ENCODE results near the gene FPGS. TPM values are rescaled to one million over a fixed set of nuclear protein-coding genes. Genes with fewer than 3 reads are reported as not detected.

The FPGS gene
- total and polyA plus RNA-seq, 2 of the 4 experiments (the other 2 are of a cell fraction): 43.9 to 75.7 TPM

GRCh38 chr9:127847833-127848755, 45.4 kb downstream of the FPGS start:
- DNase-seq: no peak
- Histone ChIP-seq H3K56ac (ENCODE audit: extremely low read depth, insufficient read depth, low read length) (no peak overlapping the region), H3K4me2 (ENCODE audit: low read depth, low read length) (no peak overlapping the region), H3K27me3 (ENCODE audit: control insufficient read depth, insufficient read depth, low read length) (no peaks in the 10 kb centered on the region), H2AK5ac (ENCODE audit: low read depth, low read length) (no peak overlapping the region), H3K36me3 (ENCODE audit: control insufficient read depth, insufficient read depth, low read length) (peaks cover 23% of the 10 kb centered on the region), H3K79me1 (ENCODE audit: low read depth in 1 of 2, low read length in 2 of 2) (peaks cover 35 to 81% of the 10 kb centered on the region in 2 experiments), H2AFZ (replicated peaks; ENCODE audit: low read length, poor library complexity) (no peak overlapping the region), H3K4me1 (ENCODE audit: control insufficient read depth, insufficient read depth, low read length) (peaks cover 24% of the 10 kb centered on the region), H3K23ac (ENCODE audit: low read depth, low read length) (no peak overlapping the region), H3K27ac (ENCODE audit: insufficient read depth, low read length) (no peak overlapping the region), H2BK20ac (ENCODE audit: low read depth, low read length) (no peak overlapping the region), H4K91ac (ENCODE audit: insufficient read depth, low read depth, low read length) (no peak overlapping the region), H3K4ac (ENCODE audit: low read depth, low read length) (no peak overlapping the region), H2BK120ac (ENCODE audit: low read depth, low read length) (no peak overlapping the region), H3K9me3 (ENCODE audit: control insufficient read depth, insufficient read depth, low read length) (peaks cover 10% of the 10 kb centered on the region), H2BK15ac (ENCODE audit: low read depth, low read length) (no peak overlapping the region), H3K14ac (replicated peaks; ENCODE audit: low read depth, low read length) (no peak overlapping the region), H4K8ac (ENCODE audit: low read depth in 2 of 2, low read length in 2 of 2) (no peak overlapping the region), H2AK9ac (replicated peaks; ENCODE audit: low read depth, low read length, poor library complexity) (no peak overlapping the region), H3K9me1 (ENCODE audit: insufficient read depth, low read length) (peaks cover 18% of the 10 kb centered on the region), H3K18ac (ENCODE audit: low read depth, low read length) (no peak overlapping the region), H4K20me1 (ENCODE audit: insufficient read depth, low read length) (0 out of 2 replicates have a peak, but pooled peaks cover 3% of the 10 kb centered on the region), H3K9ac (ENCODE audit: low read depth, low read length) (no peak overlapping the region), H2BK5ac (ENCODE audit: low read depth, low read length, poor library complexity, severe bottlenecking) (no peak overlapping the region), H4K5ac (ENCODE audit: low read depth, low read length) (no peak overlapping the region), H3K4me3 (ENCODE audit: insufficient read depth, low read depth, low read length) (no peak overlapping the region)
- ATAC-seq (ENCODE audit: low read depth): no peak
- ChIA-PET POLR2A (ENCODE audit: unreplicated experiment) (no interaction called here), CTCF (no interaction called here)
- 70% methylated on average over 2 of the region's 12 CpGs; no CpG with 5 or more reads in 1 of the 2 experiments for WGBS, 2 experiments (ENCODE audit: extremely low coverage in 2 of 2, insufficient read length in 1 of 2)
- dilution Hi-C loops (cut with HindIII; ENCODE audit: low sequenced_read_pairs, unreplicated experiment): no loop called here
- no TSS peak for BruUV-seq (replicated peaks)
- intact Hi-C loops (cut with micrococcal nuclease): no loop called here
- in situ Hi-C loops (cut with MboI; ENCODE audit: low sequenced_read_pairs): no loop called here
- TF ChIP-seq CHD1 (IDR thresholded peaks at IDR 0.05; ENCODE audit: low read depth, low read length) (no peak), USF2 (IDR thresholded peaks at IDR 0.05; ENCODE audit: low read depth, low read length) (no peak), NFE2L2 (IDR thresholded peaks at IDR 0.05; ENCODE audit: low read depth, low read length) (no peak), MAFK (IDR thresholded peaks at IDR 0.05; ENCODE audit: low read depth, low read length) (no peak), RCOR1 (IDR thresholded peaks at IDR 0.05; ENCODE audit: insufficient replicate concordance, low read length) (no peak), FOS (IDR thresholded peaks at IDR 0.05; ENCODE audit: low read depth, low read length) (no peak), BHLHE40 (IDR thresholded peaks at IDR 0.05; ENCODE audit: low read depth, low read length) (no peak), CEBPB (IDR thresholded peaks at IDR 0.05; ENCODE audit: low read depth, low read length) (no peak), MAZ (IDR thresholded peaks at IDR 0.05; ENCODE audit: borderline replicate concordance, low read depth, low read length) (no peak), MXI1 (IDR thresholded peaks at IDR 0.05; ENCODE audit: borderline replicate concordance, low read depth, low read length) (no peak), POLR2A (IDR thresholded peaks at IDR 0.05; ENCODE audit: low read depth, low read length) (no peak), RAD21 (IDR thresholded peaks at IDR 0.05; ENCODE audit: low read length) (no peak), SMC3 (IDR thresholded peaks at IDR 0.05; ENCODE audit: low read depth, low read length) (no peak)
- TF ChIP-seq, protein P1, sequence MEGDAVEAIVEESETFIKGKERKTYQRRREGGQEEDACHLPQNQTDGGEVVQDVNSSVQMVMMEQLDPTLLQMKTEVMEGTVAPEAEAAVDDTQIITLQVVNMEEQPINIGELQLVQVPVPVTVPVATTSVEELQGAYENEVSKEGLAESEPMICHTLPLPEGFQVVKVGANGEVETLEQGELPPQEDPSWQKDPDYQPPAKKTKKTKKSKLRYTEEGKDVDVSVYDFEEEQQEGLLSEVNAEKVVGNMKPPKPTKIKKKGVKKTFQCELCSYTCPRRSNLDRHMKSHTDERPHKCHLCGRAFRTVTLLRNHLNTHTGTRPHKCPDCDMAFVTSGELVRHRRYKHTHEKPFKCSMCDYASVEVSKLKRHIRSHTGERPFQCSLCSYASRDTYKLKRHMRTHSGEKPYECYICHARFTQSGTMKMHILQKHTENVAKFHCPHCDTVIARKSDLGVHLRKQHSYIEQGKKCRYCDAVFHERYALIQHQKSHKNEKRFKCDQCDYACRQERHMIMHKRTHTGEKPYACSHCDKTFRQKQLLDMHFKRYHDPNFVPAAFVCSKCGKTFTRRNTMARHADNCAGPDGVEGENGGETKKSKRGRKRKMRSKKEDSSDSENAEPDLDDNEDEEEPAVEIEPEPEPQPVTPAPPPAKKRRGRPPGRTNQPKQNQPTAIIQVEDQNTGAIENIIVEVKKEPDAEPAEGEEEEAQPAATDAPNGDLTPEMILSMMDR (conservative IDR thresholded peaks at IDR 0.05; ENCODE audit: low read depth, low read length): no peak
- TF ChIP-seq, protein P2, sequence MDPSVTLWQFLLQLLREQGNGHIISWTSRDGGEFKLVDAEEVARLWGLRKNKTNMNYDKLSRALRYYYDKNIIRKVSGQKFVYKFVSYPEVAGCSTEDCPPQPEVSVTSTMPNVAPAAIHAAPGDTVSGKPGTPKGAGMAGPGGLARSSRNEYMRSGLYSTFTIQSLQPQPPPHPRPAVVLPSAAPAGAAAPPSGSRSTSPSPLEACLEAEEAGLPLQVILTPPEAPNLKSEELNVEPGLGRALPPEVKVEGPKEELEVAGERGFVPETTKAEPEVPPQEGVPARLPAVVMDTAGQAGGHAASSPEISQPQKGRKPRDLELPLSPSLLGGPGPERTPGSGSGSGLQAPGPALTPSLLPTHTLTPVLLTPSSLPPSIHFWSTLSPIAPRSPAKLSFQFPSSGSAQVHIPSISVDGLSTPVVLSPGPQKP (IDR thresholded peaks at IDR 0.05; ENCODE audit: borderline replicate concordance, low read depth, low read length): no peak
